ENCODE data around the gene RIMS3. TPM values are rescaled to one million over a fixed set of nuclear protein-coding genes. Genes with fewer than 3 reads are reported as not detected.
A peak's percentile ranks its signal among the peaks of the same experiment; 100 is the strongest.

RIMS3 gene
- total RNA-seq, result 1 to 10 TPM in 2 of 3 donors, under 1 TPM in 1; 0.64 to 4.4 (median 2.6) TPM

DNA sequence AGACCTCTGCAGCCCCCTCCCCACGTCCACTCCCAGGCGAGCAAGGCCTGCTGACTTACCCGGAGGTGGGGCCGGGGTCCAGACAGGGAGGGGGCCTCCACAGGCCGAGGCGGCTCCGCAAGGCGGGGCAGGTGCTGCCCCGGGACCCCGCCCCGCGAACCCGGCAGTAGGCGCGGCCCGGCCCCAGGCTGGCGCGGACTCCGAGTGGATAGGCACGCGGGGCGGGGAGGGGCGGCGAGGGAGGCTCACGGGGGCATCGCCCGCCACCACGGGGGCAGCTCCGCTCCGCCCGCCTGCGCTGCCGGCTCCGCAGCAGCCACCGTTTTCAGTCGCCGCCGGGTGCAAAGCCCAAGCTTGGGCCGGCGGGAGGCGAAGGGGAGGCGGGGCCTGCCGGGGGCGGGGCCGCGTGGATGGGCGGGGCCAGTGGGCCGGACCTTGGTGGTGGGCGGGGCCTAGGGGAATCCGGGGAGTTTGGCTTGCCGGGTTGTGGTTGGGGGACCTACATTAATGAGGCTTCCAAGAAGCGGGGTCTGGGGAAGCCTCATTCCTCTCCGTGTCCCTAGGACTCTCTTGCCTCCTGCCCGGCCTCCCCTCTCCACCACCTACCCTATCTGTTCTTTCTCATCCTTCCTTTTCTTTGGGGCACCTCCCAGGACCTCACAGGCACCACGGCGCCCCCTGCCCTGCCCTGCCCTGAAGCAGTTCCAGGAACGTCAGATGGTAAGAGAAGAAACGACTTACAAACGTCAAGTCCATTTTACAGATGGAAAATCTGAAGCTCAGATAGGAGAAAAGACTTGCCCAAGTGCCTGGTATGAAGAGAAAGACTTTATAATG is at the start of gene RIMS3:
RIMS3 (minus strand) TSS at position 348 of the 837 bp plus-strand sequence. CDS start 23,757 bp downstream, outside the sequence.
- no peaks in the 10 kb centered on the region for H3K36me3 ChIP-seq
- H3K9me3 ChIP-seq, result no peaks in the 10 kb centered on the region
- H3K27me3 ChIP-seq, result no peaks in the 10 kb centered on the region
- peaks cover 0 to 5% of the 10 kb centered on the region in 2 donors for H3K4me1 ChIP-seq
- peak; percentile 54 to 79 for DNase-seq (ENCODE audit: low spot score in 2 of 2)
- intact Hi-C loops (cut with DNase I; ENCODE audit: low total_unique reads), result no loop called here
- H3K4me3 ChIP-seq, result peak within 1 kb of the TSS; percentile 52 to 89 (median 74)
- TF ChIP-seq POLR2A (IDR thresholded peaks at IDR 0.05) (no peak), POLR2AphosphoS5 (IDR thresholded peaks at IDR 0.05) (no peak)
- TF ChIP-seq, protein P1, sequence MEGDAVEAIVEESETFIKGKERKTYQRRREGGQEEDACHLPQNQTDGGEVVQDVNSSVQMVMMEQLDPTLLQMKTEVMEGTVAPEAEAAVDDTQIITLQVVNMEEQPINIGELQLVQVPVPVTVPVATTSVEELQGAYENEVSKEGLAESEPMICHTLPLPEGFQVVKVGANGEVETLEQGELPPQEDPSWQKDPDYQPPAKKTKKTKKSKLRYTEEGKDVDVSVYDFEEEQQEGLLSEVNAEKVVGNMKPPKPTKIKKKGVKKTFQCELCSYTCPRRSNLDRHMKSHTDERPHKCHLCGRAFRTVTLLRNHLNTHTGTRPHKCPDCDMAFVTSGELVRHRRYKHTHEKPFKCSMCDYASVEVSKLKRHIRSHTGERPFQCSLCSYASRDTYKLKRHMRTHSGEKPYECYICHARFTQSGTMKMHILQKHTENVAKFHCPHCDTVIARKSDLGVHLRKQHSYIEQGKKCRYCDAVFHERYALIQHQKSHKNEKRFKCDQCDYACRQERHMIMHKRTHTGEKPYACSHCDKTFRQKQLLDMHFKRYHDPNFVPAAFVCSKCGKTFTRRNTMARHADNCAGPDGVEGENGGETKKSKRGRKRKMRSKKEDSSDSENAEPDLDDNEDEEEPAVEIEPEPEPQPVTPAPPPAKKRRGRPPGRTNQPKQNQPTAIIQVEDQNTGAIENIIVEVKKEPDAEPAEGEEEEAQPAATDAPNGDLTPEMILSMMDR (IDR thresholded peaks at IDR 0.05), result no peak
- peak within 1 kb of the TSS; percentile 36 to 72 for H3K27ac ChIP-seq

GRCh38 chr1:40712997-40713396 is 47.5 kb upstream of the RIMS3 start:
- DNase-seq (ENCODE audit: low spot score in 2 of 2), result no peak
- H3K4me1 ChIP-seq, result peaks cover 0 to 8% of the 10 kb centered on the region in 2 donors
- peak overlapping the region; percentile 27 to 41 for H3K27ac ChIP-seq
- no peak overlapping the region for H3K4me3 ChIP-seq
- H3K27me3 ChIP-seq, result no peaks in the 10 kb centered on the region
- H3K9me3 ChIP-seq, result no peaks in the 10 kb centered on the region
- H3K36me3 ChIP-seq, result no peaks in the 10 kb centered on the region
- no peak for TF ChIP-seq POLR2A (IDR thresholded peaks at IDR 0.05)
- TF ChIP-seq POLR2AphosphoS5 (IDR thresholded peaks at IDR 0.05), result no peak
- TF ChIP-seq, protein P1 (IDR thresholded peaks at IDR 0.05), result no peak
- intact Hi-C loops (cut with DNase I; ENCODE audit: low total_unique reads), result no loop called here

DNA sequence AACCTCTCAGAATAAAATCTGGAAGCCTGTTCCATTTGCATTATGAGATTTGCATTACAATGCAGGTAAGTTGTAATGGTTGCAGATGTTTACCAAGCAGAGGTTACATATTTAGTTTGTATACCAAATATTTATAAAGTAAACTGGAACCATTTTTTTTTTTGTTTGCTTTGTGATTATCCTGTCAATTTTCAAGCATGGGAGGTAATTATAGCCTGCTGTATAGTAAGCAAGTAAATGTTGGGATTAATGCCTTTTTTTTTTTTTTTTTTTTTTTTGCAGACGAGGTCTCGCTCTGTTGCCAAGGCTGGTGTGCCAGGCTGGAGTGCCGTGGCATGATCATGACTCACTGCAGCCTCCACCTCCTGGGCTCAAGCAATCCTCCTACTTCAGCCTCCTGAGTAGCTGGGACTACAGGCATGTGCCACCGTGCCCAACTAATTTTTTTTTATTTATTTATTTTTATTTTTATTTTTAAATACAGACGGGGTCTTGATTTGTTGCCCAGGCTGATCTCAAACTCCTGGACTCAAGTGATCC is 47.0 kb upstream of the RIMS3 start:
- TF ChIP-seq POLR2AphosphoS5 (IDR thresholded peaks at IDR 0.05) (no peak), POLR2A (IDR thresholded peaks at IDR 0.05) (no peak)
- TF ChIP-seq, protein P1 (IDR thresholded peaks at IDR 0.05), result no peak
- Histone ChIP-seq H3K4me3 (no peak overlapping the region), H3K9me3 (no peaks in the 10 kb centered on the region), H3K27ac (peak overlapping the region; percentile 27 to 41), H3K27me3 (no peaks in the 10 kb centered on the region), H3K4me1 (peaks cover 0 to 8% of the 10 kb centered on the region in 2 donors), H3K36me3 (no peaks in the 10 kb centered on the region)
- no peak for DNase-seq (ENCODE audit: low spot score in 2 of 2)
- intact Hi-C loops (cut with DNase I; ENCODE audit: low total_unique reads), result no loop called here

- Histone ChIP-seq H3K27ac (peak overlapping the region; percentile 79 to 80), H3K4me1 (peaks cover 0 to 8% of the 10 kb centered on the region in 2 donors), H3K36me3 (no peaks in the 10 kb centered on the region), H3K4me3 (peak overlapping the region in 2 of 3 donors; percentile 17 to 58), H3K27me3 (no peaks in the 10 kb centered on the region), H3K9me3 (no peaks in the 10 kb centered on the region)
- DNase-seq (ENCODE audit: low spot score in 2 of 2), result no peak
- intact Hi-C loops (cut with DNase I; ENCODE audit: low total_unique reads), result no loop called here
- TF ChIP-seq, protein P1 (IDR thresholded peaks at IDR 0.05), result no peak
- TF ChIP-seq POLR2AphosphoS5 (IDR thresholded peaks at IDR 0.05) (no peak), POLR2A (IDR thresholded peaks at IDR 0.05) (no peak)
These were observed 46.3 kb upstream of the RIMS3 start for GRCh38 chr1:40711465-40712404.
